ENCODE data around the gene GRK1. TPM values are rescaled to one million over a fixed set of nuclear protein-coding genes. Genes with fewer than 3 reads are reported as not detected.

Gene GRK1
- total and polyA plus RNA-seq, 2 experiments from 2014 or later: not detected

GRCh38 chr13:113655346-113656002 lies 11.5 kb upstream of the GRK1 start:
- Histone ChIP-seq H3K27me3 (replicated peaks; ENCODE audit: insufficient read depth) (no peaks in the 10 kb centered on the region; the same call in 1 of the 2 replicates), H3K9me2 (ENCODE audit: insufficient read depth) (no peaks in the 10 kb centered on the region), H2AFZ (no peak overlapping the region), H3K9ac (no peak overlapping the region), H3K9me3 (ENCODE audit: low read depth) (no peaks in the 10 kb centered on the region), H3K4me2 (ENCODE audit: unreplicated experiment) (no peak overlapping the region), H3K4me3 (no peak overlapping the region), H3F3A (ENCODE audit: insufficient read depth) (no peaks in the 10 kb centered on the region), H3K27ac (no peak overlapping the region), H4K20me1 (ENCODE audit: insufficient read depth) (no peaks in the 10 kb centered on the region), H3K4me1 (ENCODE audit: insufficient read depth) (no peaks in the 10 kb centered on the region), H3K79me2 (ENCODE audit: insufficient read depth) (no peaks in the 10 kb centered on the region), H3K36me3 (ENCODE audit: low read depth) (no peaks in the 10 kb centered on the region)
- no peak for DNase-seq
- WGBS, 2 experiments (ENCODE audit: low coverage in 1 of 2, low lambda C conversion rate in 2 of 2, missing lambda C conversion rate in 2 of 2): 71 to 72% methylated on average over 15 of the region's 15 CpGs
- in situ Hi-C loops (cut with MboI): no loop called here
- TF ChIP-seq EZH2phosphoT487 (IDR thresholded peaks at IDR 0.05; ENCODE audit: insufficient read depth, low read depth) (no peak), EZH2 (IDR thresholded peaks at IDR 0.05; ENCODE audit: insufficient read depth, poor library complexity, severe bottlenecking) (no peak)

- Histone ChIP-seq H4K20me1 (ENCODE audit: insufficient read depth) (no peaks in the 10 kb centered on the region), H3K4me3 (no peak overlapping the region), H3K4me1 (ENCODE audit: insufficient read depth) (no peaks in the 10 kb centered on the region), H3F3A (ENCODE audit: insufficient read depth) (no peaks in the 10 kb centered on the region), H3K4me2 (ENCODE audit: unreplicated experiment) (no peak overlapping the region), H2AFZ (no peak overlapping the region), H3K27ac (no peak overlapping the region), H3K9ac (no peak overlapping the region), H3K79me2 (ENCODE audit: insufficient read depth) (no peaks in the 10 kb centered on the region), H3K27me3 (replicated peaks; ENCODE audit: insufficient read depth) (no peaks in the 10 kb centered on the region; the same call in 1 of the 2 replicates), H3K36me3 (ENCODE audit: low read depth) (no peaks in the 10 kb centered on the region), H3K9me2 (ENCODE audit: insufficient read depth) (no peaks in the 10 kb centered on the region), H3K9me3 (ENCODE audit: low read depth) (no peaks in the 10 kb centered on the region)
- TF ChIP-seq EZH2phosphoT487 (IDR thresholded peaks at IDR 0.05; ENCODE audit: insufficient read depth, low read depth): no peak
- no peak for TF ChIP-seq EZH2 (IDR thresholded peaks at IDR 0.05; ENCODE audit: insufficient read depth, poor library complexity, severe bottlenecking)
- 81 to 85% methylated on average over 17 to 25 of the region's 25 CpGs for WGBS, 2 experiments (ENCODE audit: low coverage in 1 of 2, low lambda C conversion rate in 2 of 2, missing lambda C conversion rate in 2 of 2)
- DNase-seq: no peak
- in situ Hi-C loops (cut with MboI): no loop called here
Observed at GRCh38 chr13:113656003-113656588, 10.9 kb upstream of the GRK1 start.

- no peaks in the 10 kb centered on the region for H3K9me2 ChIP-seq (ENCODE audit: insufficient read depth)
- H3F3A ChIP-seq (ENCODE audit: insufficient read depth): no peaks in the 10 kb centered on the region
- DNase-seq: no peak
- 54 to 60% methylated on average over 36 to 37 of the region's 42 CpGs for WGBS, 2 experiments (ENCODE audit: low coverage in 1 of 2, low lambda C conversion rate in 2 of 2, missing lambda C conversion rate in 2 of 2)
- no peaks in the 10 kb centered on the region for H4K20me1 ChIP-seq (ENCODE audit: insufficient read depth)
- H3K4me2 ChIP-seq (ENCODE audit: unreplicated experiment): no peak overlapping the region
- TF ChIP-seq EZH2 (IDR thresholded peaks at IDR 0.05; ENCODE audit: insufficient read depth, poor library complexity, severe bottlenecking) (no peak), EZH2phosphoT487 (IDR thresholded peaks at IDR 0.05; ENCODE audit: insufficient read depth, low read depth) (no peak)
- H3K27me3 ChIP-seq (replicated peaks; ENCODE audit: insufficient read depth): no peaks in the 10 kb centered on the region; the same call in 1 of the 2 replicates
- no peak overlapping the region for H3K27ac ChIP-seq
- H3K9me3 ChIP-seq (ENCODE audit: low read depth): no peaks in the 10 kb centered on the region
- no peak overlapping the region for H3K9ac ChIP-seq
- in situ Hi-C loops (cut with MboI): no loop called here
- no peaks in the 10 kb centered on the region for H3K36me3 ChIP-seq (ENCODE audit: low read depth)
- H3K4me3 ChIP-seq: no peak overlapping the region
- no peaks in the 10 kb centered on the region for H3K79me2 ChIP-seq (ENCODE audit: insufficient read depth)
- H3K4me1 ChIP-seq (ENCODE audit: insufficient read depth): no peaks in the 10 kb centered on the region
- H2AFZ ChIP-seq: no peak overlapping the region
Observed at GRCh38 chr13:113656831-113657671, 10.0 kb upstream of the GRK1 start.

- Histone ChIP-seq H3K9me2 (ENCODE audit: insufficient read depth) (no peaks in the 10 kb centered on the region), H3K9ac (no peak within 1 kb of the TSS), H2AFZ (no peak within 1 kb of the TSS), H3K4me1 (ENCODE audit: insufficient read depth) (no peaks in the 10 kb centered on the region), H3K4me2 (ENCODE audit: unreplicated experiment) (no peak within 1 kb of the TSS), H3K9me3 (ENCODE audit: low read depth) (no peaks in the 10 kb centered on the region), H3K36me3 (ENCODE audit: low read depth) (no peaks in the 10 kb centered on the region), H3K4me3 (no peak within 1 kb of the TSS), H3F3A (ENCODE audit: insufficient read depth) (no peaks in the 10 kb centered on the region), H3K79me2 (ENCODE audit: insufficient read depth) (no peaks in the 10 kb centered on the region), H3K27ac (no peak within 1 kb of the TSS), H3K27me3 (replicated peaks; ENCODE audit: insufficient read depth) (no peaks in the 10 kb centered on the region; the same call in 1 of the 2 replicates), H4K20me1 (ENCODE audit: insufficient read depth) (no peaks in the 10 kb centered on the region)
- no peak for TF ChIP-seq EZH2phosphoT487 (IDR thresholded peaks at IDR 0.05; ENCODE audit: insufficient read depth, low read depth)
- no peak for TF ChIP-seq EZH2 (IDR thresholded peaks at IDR 0.05; ENCODE audit: insufficient read depth, poor library complexity, severe bottlenecking)
- DNase-seq: no peak
- 66 to 68% methylated on average over 45 to 47 of the region's 47 CpGs for WGBS, 2 experiments (ENCODE audit: low coverage in 1 of 2, low lambda C conversion rate in 2 of 2, missing lambda C conversion rate in 2 of 2)
- in situ Hi-C loops (cut with MboI): no loop called here
Observed at GRCh38 chr13:113657851-113658741, 8.9 kb upstream of the GRK1 start, which contains the start of gene ATP4B. TSS of gene ATP4B (minus strand) at chr13:113658198. CDS start at chr13:113658144, 54 bp downstream.
